Measurements from ENCODE around the gene RSPH9. TPM values are rescaled to one million over a fixed set of nuclear protein-coding genes. Genes with fewer than 3 reads are reported as not detected.

Gene RSPH9
- total RNA-seq, 1 donor from 2014 or later, result 0.80 TPM

GRCh38 chr6:43616725-43617472 lies 27.9 kb upstream of the RSPH9 start:
- H3K4me3 Mint-ChIP-seq, result no peak overlapping the region
- H3K4me1 Mint-ChIP-seq, result no peaks in the 10 kb centered on the region

GRCh38 chr6:43621078-43621835 lies 23.6 kb upstream of the RSPH9 start:
- DNase-seq (ENCODE audit: low spot score in 2 of 2, unreplicated experiment in 2 of 2), result no peak
- Mint-ChIP-seq H3K27me3 (ENCODE audit: low read depth) (no peaks in the 10 kb centered on the region), H3K4me3 (no peak overlapping the region), H3K36me3 (peaks cover 32% of the 10 kb centered on the region), H3K27ac (no peak overlapping the region), H3K9me3 (no peaks in the 10 kb centered on the region), H3K4me1 (no peaks in the 10 kb centered on the region)
- no peak for TF ChIP-seq CTCF (IDR thresholded peaks at IDR 0.05; ENCODE audit: unreplicated experiment)

More at GRCh38 chr6:43616725-43617472, 27.9 kb upstream of the RSPH9 start:
- Mint-ChIP-seq H3K27me3 (ENCODE audit: low read depth) (no peaks in the 10 kb centered on the region), H3K9me3 (no peaks in the 10 kb centered on the region), H3K27ac (no peak overlapping the region), H3K36me3 (peaks cover 16% of the 10 kb centered on the region)
- DNase-seq (ENCODE audit: low spot score in 2 of 2, unreplicated experiment in 2 of 2), result no peak
- no peak for TF ChIP-seq CTCF (IDR thresholded peaks at IDR 0.05; ENCODE audit: unreplicated experiment)

- no peak overlapping the region for H3K27ac Mint-ChIP-seq
- no peak overlapping the region for H3K4me3 Mint-ChIP-seq
- TF ChIP-seq CTCF (IDR thresholded peaks at IDR 0.05; ENCODE audit: unreplicated experiment), result no peak
- H3K36me3 Mint-ChIP-seq, result peaks cover 34% of the 10 kb centered on the region
- no peaks in the 10 kb centered on the region for H3K27me3 Mint-ChIP-seq (ENCODE audit: low read depth)
- H3K9me3 Mint-ChIP-seq, result no peaks in the 10 kb centered on the region
- no peak for DNase-seq (ENCODE audit: low spot score in 2 of 2, unreplicated experiment in 2 of 2)
- H3K4me1 Mint-ChIP-seq, result peaks cover under 1% of the 10 kb centered on the region
Measured at GRCh38 chr6:43621836-43622180, 23.0 kb upstream of the RSPH9 start.

- no peak overlapping the region for H3K4me3 Mint-ChIP-seq
- peaks cover 38% of the 10 kb centered on the region for H3K36me3 Mint-ChIP-seq
- DNase-seq (ENCODE audit: low spot score in 2 of 2, unreplicated experiment in 2 of 2), result no peak
- no peak overlapping the region for H3K27ac Mint-ChIP-seq
- H3K27me3 Mint-ChIP-seq (ENCODE audit: low read depth), result no peaks in the 10 kb centered on the region
- no peak for TF ChIP-seq CTCF (IDR thresholded peaks at IDR 0.05; ENCODE audit: unreplicated experiment)
- no peaks in the 10 kb centered on the region for H3K9me3 Mint-ChIP-seq
- H3K4me1 Mint-ChIP-seq, result peaks cover 8% of the 10 kb centered on the region
Measured at GRCh38 chr6:43622541-43622940, 22.3 kb upstream of the RSPH9 start.

- DNase-seq (ENCODE audit: low spot score in 2 of 2, unreplicated experiment in 2 of 2), result no peak
- Mint-ChIP-seq H3K27ac (no peak overlapping the region), H3K27me3 (ENCODE audit: low read depth) (no peaks in the 10 kb centered on the region), H3K4me3 (no peak overlapping the region), H3K4me1 (peaks cover 18% of the 10 kb centered on the region), H3K9me3 (no peaks in the 10 kb centered on the region), H3K36me3 (peaks cover 38% of the 10 kb centered on the region)
- TF ChIP-seq CTCF (IDR thresholded peaks at IDR 0.05; ENCODE audit: unreplicated experiment), result no peak
Measured at GRCh38 chr6:43623880-43624785, 20.7 kb upstream of the RSPH9 start.

Measured in mesothelial cell of epicardium (in vitro differentiated cells).